KG1 (cell line): ENCODE results near the gene DNAH1.

ENCODE experiments used
- DNase-seq: peaks from one replicate; lab custom pipeline; 2025; lab: John Stamatoyannopoulos, UW

The DNAH1 gene

DNA sequence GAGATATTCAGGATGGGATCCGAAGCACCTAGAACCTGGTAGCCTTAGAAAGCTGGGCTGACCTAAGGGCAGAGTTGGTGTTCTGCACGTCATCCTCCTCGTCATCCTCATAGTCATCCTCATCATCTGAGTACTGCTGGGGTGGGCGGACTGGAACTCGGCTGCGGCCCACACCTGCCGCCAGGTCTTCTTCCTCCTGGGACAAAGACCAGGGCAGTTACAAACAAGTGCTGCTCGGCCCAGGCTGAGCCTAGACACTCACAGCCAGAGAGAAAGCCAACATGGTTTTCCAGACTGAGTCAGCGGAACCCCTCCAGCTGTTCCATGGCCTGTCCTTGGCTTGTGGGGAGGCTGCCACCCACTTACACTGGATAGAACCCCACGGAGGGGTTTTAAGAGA, 88.3 kb downstream of the DNAH1 start:
- DNase-seq = no peak

DNA sequence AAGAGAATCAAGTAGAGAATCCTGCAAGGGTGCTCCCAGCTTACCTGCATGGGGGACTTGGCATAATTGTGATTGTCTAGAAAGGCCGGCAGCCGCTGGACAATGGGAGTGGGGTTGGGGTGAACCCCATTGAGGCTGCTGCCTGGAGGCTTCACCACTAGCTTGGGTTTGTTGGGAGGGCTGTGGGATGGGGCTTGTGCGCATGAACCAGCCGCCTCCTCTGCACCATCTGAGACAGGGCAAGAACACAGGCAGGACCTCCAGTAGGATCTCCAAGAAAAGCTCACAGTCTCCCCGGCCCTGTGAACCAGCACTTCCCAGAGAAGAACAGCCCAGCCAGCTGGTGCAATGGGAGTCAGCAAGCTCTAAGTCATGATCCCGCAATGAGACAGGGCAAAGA, 88.9 kb downstream of the DNAH1 start:
- no peak for DNase-seq

DNA sequence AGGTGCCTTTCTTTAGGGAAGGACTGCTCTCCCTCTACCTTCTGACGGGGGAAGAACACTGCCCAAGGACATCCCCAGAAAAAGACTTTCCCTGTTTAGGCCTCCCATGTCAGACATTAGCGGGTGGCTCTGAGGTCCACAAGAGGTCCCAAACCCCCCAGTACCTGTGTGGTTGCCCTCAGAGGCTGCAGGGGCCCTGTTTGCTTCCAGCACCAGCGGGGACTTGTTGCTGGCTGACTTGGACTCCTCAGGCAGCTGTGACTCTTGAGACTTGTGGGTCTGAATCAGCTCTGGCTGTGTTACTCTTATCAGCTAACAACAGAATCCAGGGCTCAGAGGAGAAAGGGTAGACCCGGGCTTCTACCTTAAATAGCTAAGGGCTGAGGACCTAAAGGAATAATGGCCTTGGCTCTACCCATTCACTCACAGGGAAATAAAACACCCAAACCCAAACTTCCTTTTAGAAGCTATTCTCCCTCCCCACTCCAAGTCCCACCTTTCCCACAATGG, 89.5 kb downstream of the DNAH1 start:
- DNase-seq = no peak

DNA sequence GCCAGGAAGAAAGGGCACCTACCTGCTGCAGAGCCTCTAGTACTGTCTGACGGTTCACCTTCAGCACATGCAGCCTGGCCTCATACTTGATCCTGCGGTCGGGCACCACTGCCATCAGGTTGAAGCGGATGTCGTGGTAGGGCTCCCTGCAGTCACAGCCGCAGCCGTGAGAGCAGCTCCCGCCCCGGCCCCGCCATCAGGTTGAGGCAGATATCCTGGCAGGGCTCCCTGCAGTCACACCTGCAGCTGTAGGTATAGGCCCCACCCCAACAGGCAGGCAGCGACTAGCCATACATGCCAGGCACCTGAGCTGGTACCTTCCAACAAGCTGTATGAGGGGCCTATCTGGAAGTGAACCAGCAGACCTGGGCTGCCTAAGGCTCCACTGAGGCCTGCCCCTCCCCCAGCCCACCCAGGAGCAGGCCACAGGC, 90.1 kb downstream of the DNAH1 start:
- DNase-seq = no peak

DNA sequence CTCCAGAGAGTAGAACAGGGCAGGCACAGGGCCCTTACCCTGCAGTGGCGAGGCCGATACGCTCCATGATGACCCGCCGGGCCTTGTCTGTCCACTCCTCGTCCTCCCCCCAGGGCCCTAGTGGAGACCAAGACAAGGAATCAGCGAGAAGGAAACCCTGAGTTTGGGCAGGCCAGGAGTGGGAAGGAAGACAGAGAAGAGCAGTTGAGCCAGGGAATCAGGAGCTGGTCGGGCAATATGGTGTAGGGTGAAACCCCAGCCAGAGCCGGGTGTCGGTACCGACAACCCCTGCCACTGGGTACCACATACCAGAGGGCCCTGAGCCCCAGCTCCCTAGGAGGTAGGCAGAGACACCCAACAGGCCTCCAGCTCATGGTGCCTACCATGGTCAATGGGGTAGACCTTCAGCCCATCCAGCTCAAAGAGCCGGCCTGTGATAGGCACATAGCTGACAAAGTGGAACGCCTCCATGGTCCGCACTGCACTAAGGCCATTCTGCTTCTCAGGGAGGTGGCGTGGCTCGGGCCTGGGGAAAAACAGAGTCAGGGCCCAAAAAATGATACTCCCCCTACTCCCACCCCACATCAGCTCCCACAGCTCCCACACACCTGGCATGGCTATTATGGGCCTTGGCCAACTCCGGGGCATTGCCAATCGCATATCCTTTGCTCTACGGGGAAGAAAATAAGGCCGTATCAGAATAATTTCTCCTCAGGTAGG, 90.8 kb downstream of the DNAH1 start:
- no peak for DNase-seq

DNA sequence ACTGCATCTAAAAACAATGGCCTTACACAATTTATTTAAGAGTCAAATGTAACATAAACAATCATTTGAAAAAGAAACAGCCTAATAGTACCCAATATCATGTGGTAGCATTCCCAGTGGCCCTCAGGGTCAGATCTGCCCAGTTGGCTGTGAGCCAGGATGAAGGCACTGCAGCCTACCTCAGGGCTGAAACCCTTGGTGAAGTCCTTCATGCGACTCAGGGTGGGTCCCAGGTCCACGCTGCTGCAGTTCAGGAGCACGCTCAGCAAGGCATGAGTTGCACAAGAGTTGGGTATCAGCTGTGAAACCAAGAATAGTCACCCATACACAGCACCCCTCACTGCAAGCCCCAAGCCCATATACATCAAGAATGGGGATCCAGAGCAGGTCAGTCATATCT, 91.7 kb downstream of the DNAH1 start:
- no peak for DNase-seq

DNA sequence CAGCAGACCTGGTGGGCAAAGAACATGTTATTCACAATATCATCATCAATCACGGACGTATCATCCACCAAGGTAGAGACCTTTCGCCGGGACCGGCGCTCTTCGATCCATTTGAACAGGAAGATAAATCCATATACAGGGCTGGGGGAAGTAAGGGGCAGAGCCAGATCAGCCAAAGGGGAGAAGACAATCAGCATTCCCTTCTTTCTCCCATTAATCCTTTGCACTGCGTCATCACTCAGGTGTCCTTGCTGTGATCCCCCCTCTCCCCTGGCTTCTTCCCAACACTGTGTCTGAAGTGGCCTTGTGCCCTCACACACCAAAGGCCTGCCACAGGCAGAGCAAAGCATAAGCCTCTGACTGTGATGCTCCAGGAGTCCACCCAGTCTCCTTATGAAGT, 92.3 kb downstream of the DNAH1 start:
- no peak for DNase-seq

DNA sequence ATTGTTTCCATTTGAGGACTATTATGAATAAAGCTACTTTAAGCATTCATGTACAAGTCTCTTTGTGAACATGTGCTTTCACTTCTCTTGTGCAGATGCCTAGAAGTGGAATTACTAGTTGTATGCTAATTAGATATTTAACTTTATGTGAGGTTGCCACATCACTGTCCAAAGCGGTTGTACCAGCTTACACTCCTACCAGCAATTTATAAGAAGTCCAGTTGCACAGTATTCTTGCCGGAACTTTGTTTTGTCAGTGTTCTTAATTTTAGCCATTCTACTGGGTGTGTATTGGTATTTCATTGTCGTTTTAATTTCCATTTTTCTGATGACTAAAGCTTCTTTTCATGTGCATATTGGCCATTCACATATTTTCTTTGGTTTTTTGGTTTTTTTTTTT, 99.7 kb downstream of the DNAH1 start:
- no peak for DNase-seq

DNA sequence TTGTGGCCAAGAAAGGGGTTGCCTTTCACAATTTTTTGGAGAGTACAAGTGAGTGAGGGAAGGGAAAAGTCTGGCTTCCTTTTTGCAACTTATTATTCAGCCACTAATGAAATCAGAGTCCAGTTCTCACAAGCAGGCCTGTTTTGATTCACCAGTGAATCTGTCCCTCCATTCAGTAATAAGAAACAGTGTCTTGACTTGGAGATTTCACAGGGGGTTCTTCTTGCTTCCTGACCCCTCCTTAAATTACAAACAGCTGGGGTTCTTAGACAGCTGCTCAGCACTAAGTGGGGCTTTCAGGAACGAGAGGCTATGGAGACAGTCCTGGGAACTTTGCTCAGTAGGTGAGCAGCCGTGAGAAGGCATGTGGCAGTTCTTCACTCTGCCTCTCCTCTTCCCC, 104.3 kb downstream of the DNAH1 start:
- DNase-seq = no peak

DNA sequence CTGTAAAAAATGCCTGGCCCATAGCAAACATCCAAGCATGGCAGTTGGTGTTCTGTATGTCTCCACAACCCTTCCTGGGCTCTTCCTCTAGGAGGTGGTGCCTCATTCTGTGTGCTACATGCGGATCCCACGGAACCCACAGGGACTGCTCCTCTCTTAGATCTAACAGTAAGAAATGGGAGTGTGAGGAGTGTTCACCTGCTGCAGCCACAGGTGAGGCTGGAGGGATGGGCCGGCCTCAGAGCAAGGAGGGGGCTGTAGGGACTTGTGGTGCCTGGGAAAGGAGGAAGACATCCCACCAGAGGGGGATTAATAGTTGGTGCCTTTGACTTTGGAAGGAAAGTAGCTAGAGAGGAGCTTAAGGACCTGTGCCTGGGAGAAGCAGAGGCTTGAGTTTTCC, 106.5 kb downstream of the DNAH1 start:
- DNase-seq = no peak

DNA sequence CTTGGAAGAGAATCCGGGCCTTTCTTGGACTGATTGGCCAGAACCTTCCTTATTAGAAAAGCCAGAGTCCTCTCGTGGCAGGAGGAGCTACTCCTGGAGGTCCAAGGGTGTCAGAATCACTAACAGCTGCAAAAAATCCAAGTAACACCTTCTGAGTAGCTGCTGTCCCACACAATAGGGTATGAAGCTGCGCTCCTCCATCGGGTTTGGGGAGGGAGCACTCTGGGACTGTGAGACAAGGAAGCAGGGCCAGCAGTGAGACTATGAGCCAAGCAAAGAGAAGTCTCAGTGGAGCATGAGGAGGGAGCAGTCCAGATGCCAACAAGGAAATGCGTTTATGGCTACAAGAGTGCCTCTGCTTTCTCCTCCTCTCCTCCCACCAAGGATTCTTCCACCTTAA, 107.1 kb downstream of the DNAH1 start:
- no peak for DNase-seq

DNA sequence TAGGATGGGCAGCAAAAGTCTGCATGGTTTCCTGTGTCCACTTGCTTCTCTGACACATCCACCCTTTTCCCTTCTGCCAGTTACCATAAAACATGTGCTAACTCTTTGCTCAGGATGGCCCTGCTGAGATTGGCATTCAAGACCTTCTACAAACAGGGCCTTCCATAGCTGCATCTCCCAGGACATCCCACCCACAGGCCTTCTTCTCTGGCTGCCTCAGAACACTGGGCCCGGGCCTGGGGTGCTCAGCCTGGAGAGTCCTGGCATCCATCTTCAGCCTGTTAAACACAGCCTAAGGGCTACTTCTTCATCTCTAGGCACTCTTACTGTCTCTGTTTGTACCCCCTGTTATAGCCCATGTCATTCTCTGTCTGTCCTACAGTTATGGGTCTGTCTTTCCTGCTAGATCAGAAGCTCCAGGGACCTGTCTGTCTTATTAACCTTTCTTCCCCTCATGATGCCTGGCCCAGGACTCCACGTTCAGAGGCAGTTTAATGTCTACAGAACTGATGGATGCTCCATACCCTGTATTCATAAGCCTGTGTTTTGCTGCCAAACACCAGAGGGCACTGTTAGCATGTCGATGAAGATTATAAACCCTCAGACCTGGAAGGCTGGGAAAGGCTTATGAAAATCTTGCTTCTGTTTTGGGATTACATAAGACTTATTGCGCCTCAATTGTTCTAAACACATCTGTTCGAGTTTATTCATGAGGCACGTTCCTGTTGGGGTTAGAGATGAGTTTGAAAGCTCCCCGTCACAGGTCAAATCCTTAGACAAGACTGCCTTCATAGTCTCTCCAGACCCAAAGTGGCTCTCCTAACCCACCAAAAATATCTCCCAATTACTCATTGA, 112.3 kb downstream of the DNAH1 start:
- peak; percentile 3 for DNase-seq

DNA sequence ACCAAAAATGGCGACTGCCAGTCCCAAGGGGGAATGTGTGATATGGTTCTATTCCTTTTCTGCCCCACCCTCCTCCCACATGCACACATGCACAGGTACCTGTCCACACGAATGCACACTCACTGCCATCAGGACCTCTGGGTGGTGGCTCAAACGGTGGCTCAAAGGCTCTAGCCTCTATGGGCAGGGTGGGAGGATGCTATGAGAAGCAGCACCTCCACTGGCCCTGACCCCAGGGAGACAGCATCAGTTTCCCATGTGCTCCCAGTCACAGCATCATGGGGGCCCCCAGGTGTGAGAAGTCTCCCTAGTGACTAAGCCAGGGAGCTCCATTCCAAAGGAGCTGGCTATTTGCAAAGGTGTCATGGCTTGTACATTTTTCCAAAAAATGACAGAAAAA, 112.9 kb downstream of the DNAH1 start:
- DNase-seq = no peak

DNA sequence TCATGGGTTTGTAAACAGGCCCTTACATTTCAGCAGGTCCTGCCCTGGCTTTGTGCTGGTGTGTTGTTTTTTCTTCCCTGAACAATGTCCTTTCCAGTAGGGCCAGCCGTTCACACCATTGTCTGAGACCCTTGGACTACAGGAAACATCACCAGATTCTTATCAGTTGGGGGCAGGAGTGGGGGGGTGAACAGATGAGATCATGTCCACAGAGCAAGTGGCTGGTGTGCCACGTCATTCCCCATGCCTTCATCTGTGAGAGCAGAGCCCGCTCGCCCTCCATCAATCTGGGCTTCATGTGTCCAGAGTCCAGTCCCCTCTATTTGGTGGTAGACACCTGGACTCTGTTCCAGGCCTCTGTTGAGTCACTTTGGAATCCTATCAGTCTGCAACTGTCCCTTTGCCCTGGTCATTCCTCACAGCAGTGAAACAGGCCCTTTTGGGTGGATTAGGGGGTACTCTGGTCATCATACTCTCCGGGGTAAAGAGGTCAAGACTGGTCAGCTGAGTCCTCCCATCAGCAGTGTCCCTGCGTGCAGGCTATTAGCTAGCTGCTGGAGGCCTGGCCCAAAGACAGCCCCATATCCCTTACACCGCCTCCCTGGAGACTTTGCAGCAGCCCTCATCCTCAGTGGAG, 113.8 kb downstream of the DNAH1 start:
- DNase-seq = no peak

DNA sequence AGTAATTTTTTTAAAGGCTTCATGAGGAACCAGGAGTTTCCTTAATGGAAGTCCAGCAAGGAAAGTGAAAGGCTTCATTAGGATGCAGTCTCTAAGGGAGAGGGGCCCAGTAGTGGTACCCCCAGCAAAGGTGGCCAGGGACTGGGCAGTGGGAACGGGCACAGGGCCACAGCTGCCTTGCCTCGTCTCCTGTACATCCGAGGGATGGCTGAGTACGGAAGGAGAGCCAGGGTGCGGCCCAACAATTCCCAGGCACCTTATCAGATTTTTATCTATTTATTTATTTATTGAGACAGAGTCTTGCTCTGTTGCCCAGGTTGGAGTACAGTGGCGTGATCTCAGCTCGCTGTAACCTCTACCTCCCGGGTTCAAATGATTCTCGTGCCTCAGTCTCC, 114.3 kb downstream of the DNAH1 start:
- no peak for DNase-seq

DNA sequence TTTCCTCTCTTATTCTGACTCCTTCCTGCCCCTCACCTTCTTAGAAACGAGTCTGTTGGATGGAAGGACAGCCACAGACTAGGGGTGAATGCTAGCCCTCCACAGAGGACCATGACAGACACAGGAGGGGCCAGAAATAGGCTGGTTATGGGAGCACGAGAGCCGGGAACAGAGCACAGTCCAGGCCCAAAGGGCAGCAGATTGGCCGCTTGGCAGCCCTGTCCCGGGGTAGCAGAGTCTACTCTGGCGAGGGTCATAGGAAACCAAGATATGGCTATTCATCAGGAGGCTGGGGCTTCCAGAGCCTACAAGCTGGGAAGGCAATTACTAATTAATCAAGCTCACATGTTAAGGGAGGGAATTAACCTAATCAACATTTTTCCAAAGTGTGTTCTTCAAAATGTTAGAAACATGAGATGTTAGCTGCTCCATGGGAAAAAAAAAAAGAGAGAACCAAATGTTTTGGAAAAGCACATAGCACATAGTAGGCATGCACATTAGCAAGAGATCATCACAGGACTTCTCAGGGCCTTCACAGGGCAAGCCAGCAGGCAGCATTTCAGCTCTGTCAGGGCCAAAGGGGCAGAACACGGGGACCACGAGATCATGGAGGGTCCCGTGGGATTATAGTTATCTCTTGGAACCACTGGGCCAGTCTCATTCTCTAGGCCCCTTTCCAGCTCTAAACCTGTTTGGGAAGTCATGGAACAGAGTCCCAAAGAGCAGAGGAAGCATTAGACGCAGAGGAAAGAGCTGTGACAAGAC, 115.5 kb downstream of the DNAH1 start:
- no peak for DNase-seq

DNA sequence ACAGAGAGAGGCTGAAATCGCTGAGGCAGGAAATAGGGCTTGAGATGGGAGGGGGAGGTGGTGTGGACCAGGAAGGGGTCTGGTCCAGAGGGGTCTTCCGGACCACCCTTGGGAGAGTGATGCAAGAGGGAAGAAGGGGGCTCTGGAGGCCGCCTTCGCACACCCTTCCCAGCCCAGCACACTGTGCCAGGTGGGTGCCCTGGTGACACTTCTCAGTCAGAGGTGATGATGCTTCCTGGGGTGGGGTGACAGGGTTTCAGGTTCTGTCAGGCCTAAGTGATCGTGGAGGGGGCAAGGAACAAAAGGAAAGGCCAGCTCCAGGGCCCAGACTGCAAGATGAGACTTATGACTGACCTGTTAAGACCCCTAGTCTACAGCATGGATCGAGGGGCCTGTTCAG, 116.1 kb downstream of the DNAH1 start:
- no peak for DNase-seq

DNA sequence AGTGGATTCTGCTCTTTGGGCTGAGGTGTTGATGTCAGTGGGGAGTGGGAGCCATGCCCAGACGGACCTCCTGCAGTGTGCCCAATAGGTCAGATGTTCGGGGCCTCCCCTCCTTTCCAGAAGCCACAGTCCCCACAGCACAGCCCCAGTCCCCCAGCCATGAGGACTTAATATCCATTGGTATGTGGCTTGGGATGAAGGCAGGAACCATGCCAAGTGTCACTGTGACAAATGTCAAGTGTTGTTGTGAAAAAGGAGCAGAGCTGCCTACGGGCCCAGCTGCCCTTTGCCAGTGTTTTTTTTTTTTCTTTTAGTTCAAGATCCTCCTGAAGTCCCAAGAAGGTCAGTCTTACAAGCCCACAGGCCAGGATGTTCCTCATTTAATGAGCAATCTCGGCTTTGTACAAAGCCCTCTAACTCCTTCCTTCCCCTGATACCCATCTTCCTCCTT, 116.6 kb downstream of the DNAH1 start:
- no peak for DNase-seq

DNA sequence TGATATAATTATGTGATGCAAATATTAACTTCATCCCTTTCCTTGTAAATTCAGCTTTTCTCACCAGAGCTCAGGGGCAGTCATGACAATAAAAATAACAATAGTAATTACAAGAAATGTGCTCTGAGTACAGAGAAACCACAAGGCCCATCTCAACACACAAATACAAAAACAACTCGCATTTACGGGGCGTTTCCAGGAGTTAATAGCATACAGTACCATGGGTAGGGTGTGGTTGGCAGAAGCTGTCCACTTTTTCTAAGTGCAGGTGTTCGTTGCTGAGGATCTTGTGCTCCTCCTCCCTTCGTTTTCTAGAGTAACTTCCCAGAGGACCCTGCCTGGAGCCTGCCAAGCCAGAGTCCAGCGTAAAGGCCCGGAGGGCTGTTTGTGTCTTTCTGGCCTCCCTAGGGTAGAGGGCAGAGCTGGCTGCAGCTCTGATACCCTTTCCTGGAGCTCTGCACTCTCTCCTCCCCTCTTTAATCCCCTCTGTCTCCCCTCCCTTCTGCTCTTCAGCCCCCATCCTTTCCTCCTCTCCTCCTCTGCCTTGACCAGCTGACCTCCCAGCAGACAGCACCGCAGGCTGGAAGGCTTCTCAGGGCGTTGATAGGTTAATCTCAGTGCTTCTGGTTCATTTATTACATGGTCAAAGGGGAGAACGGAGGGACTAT, 117.3 kb downstream of the DNAH1 start:
- DNase-seq = no peak

DNA sequence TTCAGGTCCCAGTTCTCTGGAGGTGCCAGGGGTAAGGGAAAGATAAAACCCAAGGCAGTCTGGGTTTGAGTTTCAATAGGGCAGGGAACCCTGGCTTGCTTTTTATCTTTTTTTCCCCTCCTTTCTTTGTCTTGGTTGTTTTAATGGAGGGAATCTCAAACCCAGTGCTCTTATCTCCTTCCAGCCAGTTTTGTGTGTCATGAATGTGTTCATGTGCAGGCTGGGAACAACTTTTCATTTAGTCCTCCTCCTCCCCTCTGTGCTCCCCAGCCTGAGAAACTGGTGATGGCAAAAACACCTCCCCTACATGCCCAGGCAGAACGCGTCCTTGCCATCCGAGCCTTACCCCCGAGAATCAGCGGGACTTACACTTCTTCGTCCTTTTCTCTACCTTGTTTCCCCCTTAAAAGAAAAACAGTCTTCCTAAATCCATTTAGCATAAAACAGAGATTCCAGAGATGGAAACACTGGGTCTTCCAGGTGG, 117.9 kb downstream of the DNAH1 start:
- DNase-seq = no peak

DNA sequence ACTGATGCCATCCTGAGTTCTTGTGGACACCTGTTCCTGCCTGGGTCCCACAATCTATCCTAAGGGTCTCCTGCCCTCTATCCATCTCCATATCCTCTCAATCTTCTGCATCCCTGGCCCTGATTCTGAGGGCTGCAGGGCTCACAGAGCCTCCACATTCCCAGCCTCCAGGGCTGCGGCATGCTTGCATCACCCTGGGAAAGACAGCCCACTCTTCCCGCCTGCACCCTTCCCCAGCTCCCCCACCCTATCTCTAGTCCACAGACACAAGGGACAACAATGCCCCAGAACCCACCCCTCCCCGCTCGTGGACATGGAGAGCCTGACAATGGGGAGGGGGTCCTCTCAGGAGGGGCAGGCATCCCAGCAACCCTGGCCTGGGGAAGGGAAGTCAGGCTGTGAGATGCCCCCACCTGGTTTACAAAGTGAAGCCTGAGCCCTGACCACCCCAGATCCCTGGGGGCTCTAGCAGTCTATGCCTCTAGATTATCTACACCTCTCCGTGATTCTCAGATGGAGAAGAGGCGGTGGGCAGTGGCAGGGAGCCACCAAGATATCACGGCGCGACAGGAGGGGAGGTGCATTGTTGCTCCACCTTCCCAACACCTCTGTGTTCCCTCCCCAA, 118.5 kb downstream of the DNAH1 start:
- DNase-seq = no peak
